CD4-positive, alpha-beta memory T cell (primary cell): Measurements from ENCODE around the gene SRGAP3. TPM values are rescaled to one million over a fixed set of nuclear protein-coding genes. Genes with fewer than 3 reads are reported as not detected.
A peak's percentile ranks its signal among the peaks of the same experiment; 100 is the strongest.

Experiments used
- CTCF ChIA-PET: fragments of 350-600 bp; sonication (Branson Sonifier 250); formaldehyde crosslinking; loops from one replicate; lab custom pipeline; 2021; ENCODE audit warnings: inconsistent platforms; ENCODE audit not compliant: partially characterized antibody; lab: Charles Lee
- POLR2A ChIA-PET: fragments of 350-600 bp; sonication (Branson Sonifier 250); formaldehyde crosslinking; loops from one replicate; lab custom pipeline; 2021; ENCODE audit not compliant: partially characterized antibody; lab: Charles Lee
- DNase-seq, 5 donors: peaks; one replicate each; pipeline versions ENCODE4 v3.0.0 to v3.0.0-alpha.2; 2020 to 2022; ENCODE audit warnings: mixed read lengths in 1 of 5
- H3K27ac ChIP-seq: one replicate; pipeline ENCODE4 v1.7.0; 2013; ENCODE audit warnings: low read depth, low read length
- H3K27me3 ChIP-seq: 2 replicates; pipeline ENCODE4 v1.7.0; 2013; ENCODE audit warnings: mild to moderate bottlenecking, low read length, moderate library complexity; ENCODE audit not compliant: insufficient read depth
- H3K36me3 ChIP-seq: 2 replicates; pipeline ENCODE4 v1.7.0; 2013; ENCODE audit warnings: mild to moderate bottlenecking, low read length, moderate library complexity; ENCODE audit not compliant: insufficient read depth
- H3K4me1 ChIP-seq: 2 replicates; pipeline ENCODE4 v1.7.0; 2013; ENCODE audit warnings: mild to moderate bottlenecking, low read length, moderate library complexity; ENCODE audit not compliant: insufficient read depth
- H3K4me3 ChIP-seq, 2 donors: one replicate each; pipeline ENCODE4 v1.7.0; 2013; ENCODE audit warnings: low read length in 2 of 2, mild to moderate bottlenecking in 1 of 2
- H3K9me3 ChIP-seq, 2 donors: one replicate each; pipeline ENCODE4 v1.7.0; 2013; ENCODE audit warnings: low read length in 2 of 2, control low read depth in 1 of 2; ENCODE audit not compliant: control insufficient read depth in 1 of 2
- H3K27ac Mint-ChIP-seq, 7 donors: one replicate each; pipeline ENCODE4 v1.8.0; 2020 to 2021; ENCODE audit warnings: mixed read lengths in 7 of 7, mild to moderate bottlenecking in 6 of 7, inconsistent platforms in 3 of 7, moderate library complexity in 3 of 7
- H3K27me3 Mint-ChIP-seq, 2 donors: one replicate each; pipeline ENCODE4 v1.8.0; 2020 to 2021; ENCODE audit warnings: mixed read lengths in 2 of 2
- H3K36me3 Mint-ChIP-seq, 2 donors: one replicate each; pipeline ENCODE4 v1.8.0; 2020 to 2021; ENCODE audit warnings: mixed read lengths in 2 of 2, inconsistent platforms in 1 of 2, mild to moderate bottlenecking in 1 of 2
- H3K4me1 Mint-ChIP-seq, 4 donors: one replicate each; pipeline ENCODE4 v1.8.0; 2020 to 2021; ENCODE audit warnings: mixed read lengths in 4 of 4, mild to moderate bottlenecking in 1 of 4
- H3K4me3 Mint-ChIP-seq, 8 donors: one replicate each; pipeline ENCODE4 v1.8.0; 2020 to 2021; ENCODE audit warnings: mixed read lengths in 8 of 8, mild to moderate bottlenecking in 7 of 8, moderate library complexity in 6 of 8, inconsistent platforms in 3 of 8
- H3K9me3 Mint-ChIP-seq, 8 donors: one replicate each; pipeline ENCODE4 v1.8.0; 2020 to 2021; ENCODE audit warnings: mixed read lengths in 8 of 8, mild to moderate bottlenecking in 5 of 8, inconsistent platforms in 3 of 8, moderate library complexity in 1 of 8
- intact Hi-C: fragments of 100-400 bp; cut with micrococcal nuclease; formaldehyde crosslinking; loops from one replicate; pipeline ENCODE4 v1.15.1; 2023
- polyA plus RNA-seq, 2 donors: library from polyadenylated mRNA; unstranded; fragments of 300-500 nt; fragmentation: Illumina TruSeq; gene quantifications; one replicate each; pipeline ENCODE4 v1.2.3, GENCODE V29; 2021
- total RNA-seq, 2 experiments: library from RNA; stranded (reverse); gene quantifications; one replicate each; pipeline ENCODE4 v1.2.3, GENCODE V29; 2021

SRGAP3 gene
- total and polyA plus RNA-seq, 4 experiments from 2014 or later, result 0.35 to 2.4 (median 1.7) TPM

- peaks cover 0 to 3% of the 10 kb centered on the region in 2 donors for H3K27me3 Mint-ChIP-seq
- Histone ChIP-seq H3K27ac (no peak overlapping the region), H3K4me3 (no peak overlapping the region), H3K4me1 (no peaks in the 10 kb centered on the region), H3K36me3 (no peaks in the 10 kb centered on the region), H3K9me3 (no peaks in the 10 kb centered on the region), H3K27me3 (no peaks in the 10 kb centered on the region)
- CTCF ChIA-PET, result interaction anchor here (2.0 kb wide), 1 partner anchor 73 kb away, joined by 6 read pairs; no protein-coding TSS in a partner anchor
- POLR2A ChIA-PET, result no interaction called here
- intact Hi-C loops, result no loop called here
- H3K4me3 Mint-ChIP-seq, result no peak overlapping the region
- no peak overlapping the region for H3K27ac Mint-ChIP-seq
- DNase-seq, result no peak
- H3K4me1 Mint-ChIP-seq, result peaks cover 0 to 2% (median 0%) of the 10 kb centered on the region in 4 donors
- H3K9me3 Mint-ChIP-seq, result no peaks in the 10 kb centered on the region
- H3K36me3 Mint-ChIP-seq, result no peaks in the 10 kb centered on the region
Measured at GRCh38 chr3:9229325-9229724, 20.1 kb downstream of the SRGAP3 start.

- CTCF ChIA-PET, result no interaction called here
- Histone ChIP-seq H3K4me3 (no peak overlapping the region), H3K27ac (no peak overlapping the region), H3K27me3 (no peaks in the 10 kb centered on the region), H3K36me3 (no peaks in the 10 kb centered on the region), H3K4me1 (no peaks in the 10 kb centered on the region), H3K9me3 (no peaks in the 10 kb centered on the region)
- peaks cover 0 to 1% of the 10 kb centered on the region in 2 donors for H3K27me3 Mint-ChIP-seq
- H3K4me1 Mint-ChIP-seq, result peaks cover 0 to 2% (median 0%) of the 10 kb centered on the region in 4 donors
- H3K27ac Mint-ChIP-seq, result peak overlapping the region in 1 of 7 donors; percentile 47
- POLR2A ChIA-PET, result no interaction called here
- H3K36me3 Mint-ChIP-seq, result no peaks in the 10 kb centered on the region
- no peak overlapping the region for H3K4me3 Mint-ChIP-seq
- no peak for DNase-seq
- H3K9me3 Mint-ChIP-seq, result no peaks in the 10 kb centered on the region
- intact Hi-C loops, result no loop called here
Measured at GRCh38 chr3:9226326-9226725, 23.1 kb downstream of the SRGAP3 start.

GRCh38 chr3:9225268-9225667, 24.2 kb downstream of the SRGAP3 start:
- Mint-ChIP-seq H3K27ac (no peak overlapping the region), H3K9me3 (no peaks in the 10 kb centered on the region), H3K27me3 (peaks cover 0 to 1% of the 10 kb centered on the region in 2 donors), H3K36me3 (no peaks in the 10 kb centered on the region), H3K4me3 (no peak overlapping the region), H3K4me1 (peaks cover 0 to 2% (median 0%) of the 10 kb centered on the region in 4 donors)
- Histone ChIP-seq H3K9me3 (no peaks in the 10 kb centered on the region), H3K27me3 (no peaks in the 10 kb centered on the region), H3K4me1 (no peaks in the 10 kb centered on the region), H3K27ac (no peak overlapping the region), H3K36me3 (no peaks in the 10 kb centered on the region), H3K4me3 (no peak overlapping the region)
- ChIA-PET CTCF (interaction anchor here (1.2 kb wide), 1 partner anchor 24 kb away, joined by 3 read pairs; the partner anchor contains the start of gene SRGAP3), POLR2A (no interaction called here)
- intact Hi-C loops, result no loop called here
- no peak for DNase-seq

GRCh38 chr3:9224490-9224889, 25.0 kb downstream of the SRGAP3 start:
- no peaks in the 10 kb centered on the region for H3K9me3 ChIP-seq
- no peaks in the 10 kb centered on the region for H3K27me3 ChIP-seq
- ChIA-PET POLR2A (no interaction called here), CTCF (no interaction called here)
- Mint-ChIP-seq H3K9me3 (no peaks in the 10 kb centered on the region), H3K4me1 (peaks cover 0 to 2% (median 0%) of the 10 kb centered on the region in 4 donors), H3K4me3 (no peak overlapping the region), H3K36me3 (no peaks in the 10 kb centered on the region), H3K27ac (no peak overlapping the region), H3K27me3 (peaks cover 0 to 1% of the 10 kb centered on the region in 2 donors)
- no peak overlapping the region for H3K27ac ChIP-seq
- intact Hi-C loops, result no loop called here
- no peaks in the 10 kb centered on the region for H3K4me1 ChIP-seq
- H3K4me3 ChIP-seq, result no peak overlapping the region
- H3K36me3 ChIP-seq, result no peaks in the 10 kb centered on the region
- no peak for DNase-seq

- Histone ChIP-seq H3K27me3 (no peaks in the 10 kb centered on the region), H3K36me3 (no peaks in the 10 kb centered on the region), H3K9me3 (no peaks in the 10 kb centered on the region), H3K4me1 (no peaks in the 10 kb centered on the region), H3K4me3 (no peak overlapping the region), H3K27ac (no peak overlapping the region)
- Mint-ChIP-seq H3K9me3 (no peaks in the 10 kb centered on the region), H3K4me3 (no peak overlapping the region), H3K27me3 (peaks cover 0 to 1% of the 10 kb centered on the region in 2 donors), H3K27ac (no peak overlapping the region), H3K36me3 (no peaks in the 10 kb centered on the region), H3K4me1 (peaks cover 0 to 2% (median 0%) of the 10 kb centered on the region in 4 donors)
- intact Hi-C loops, result no loop called here
- CTCF ChIA-PET, result no interaction called here
- DNase-seq, result no peak
- POLR2A ChIA-PET, result no interaction called here
Measured at GRCh38 chr3:9223672-9224071, 25.8 kb downstream of the SRGAP3 start.

- Mint-ChIP-seq H3K27me3 (peaks cover 0 to 1% of the 10 kb centered on the region in 2 donors), H3K4me1 (peaks cover 0 to 2% (median 0%) of the 10 kb centered on the region in 4 donors), H3K9me3 (no peaks in the 10 kb centered on the region), H3K27ac (no peak overlapping the region), H3K36me3 (no peaks in the 10 kb centered on the region), H3K4me3 (peak overlapping the region in 1 of 8 donors; percentile 33)
- H3K4me1 ChIP-seq, result no peaks in the 10 kb centered on the region
- ChIA-PET POLR2A (no interaction called here), CTCF (no interaction called here)
- no peaks in the 10 kb centered on the region for H3K36me3 ChIP-seq
- intact Hi-C loops, result no loop called here
- H3K4me3 ChIP-seq, result no peak overlapping the region
- DNase-seq, result no peak
- no peak overlapping the region for H3K27ac ChIP-seq
- no peaks in the 10 kb centered on the region for H3K9me3 ChIP-seq
- H3K27me3 ChIP-seq, result no peaks in the 10 kb centered on the region
Measured at GRCh38 chr3:9222956-9223639, 26.3 kb downstream of the SRGAP3 start.

GRCh38 chr3:9222049-9222448, 27.4 kb downstream of the SRGAP3 start:
- no peaks in the 10 kb centered on the region for H3K9me3 Mint-ChIP-seq

More at GRCh38 chr3:9222049-9222448, 27.4 kb downstream of the SRGAP3 start:
- H3K27ac ChIP-seq, result no peak overlapping the region
- H3K27ac Mint-ChIP-seq, result no peak overlapping the region
- no peaks in the 10 kb centered on the region for H3K9me3 ChIP-seq
- intact Hi-C loops, result no loop called here
- H3K36me3 ChIP-seq, result no peaks in the 10 kb centered on the region
- no peak overlapping the region for H3K4me3 ChIP-seq
- no peaks in the 10 kb centered on the region for H3K27me3 ChIP-seq
- no peaks in the 10 kb centered on the region for H3K36me3 Mint-ChIP-seq
- POLR2A ChIA-PET, result no interaction called here
- no peak for DNase-seq
- peaks cover 0 to 2% (median 0%) of the 10 kb centered on the region in 4 donors for H3K4me1 Mint-ChIP-seq
- H3K4me3 Mint-ChIP-seq, result no peak overlapping the region
- H3K4me1 ChIP-seq, result no peaks in the 10 kb centered on the region
- CTCF ChIA-PET, result no interaction called here
- H3K27me3 Mint-ChIP-seq, result no peaks in the 10 kb centered on the region
